Heart right ventricle (tissue), 16 donors: ENCODE measurements around the gene C2CD4B. TPM values are rescaled to one million over a fixed set of nuclear protein-coding genes. Genes with fewer than 3 reads are reported as not detected.

Experiments used
- ATAC-seq, 8 donors: fragments of 200-7000 bp; cut with Tn5 transposase; one replicate each; pipeline ENCODE4 v1.9.1; 2020; ENCODE audit warnings: mild to moderate bottlenecking in 8 of 8, moderate library complexity in 8 of 8, moderate number of reproducible peaks in 1 of 8
- DNase-seq, 2 donors: peaks; one replicate each; pipeline ENCODE4 v3.0.0-alpha.2; 2020
- H3K27ac ChIP-seq, 10 donors: fragments of 200-600 bp; sonication (generic) in 2 of 10; one replicate each; pipeline versions ENCODE4 v1.5.0 to v1.8.0; 2020 to 2022; ENCODE audit warnings: mild to moderate bottlenecking in 3 of 10
- H3K27me3 ChIP-seq, 7 donors: fragments of 200-600 bp; one replicate each; pipeline ENCODE4 v1.8.0; 2021 to 2022; ENCODE audit warnings: mild to moderate bottlenecking in 2 of 7
- H3K36me3 ChIP-seq, 9 donors: fragments of 200-600 bp; sonication (generic) in 1 of 9; one replicate each; pipeline versions ENCODE4 v1.5.0 to v1.8.0; 2020 to 2022; ENCODE audit warnings: mild to moderate bottlenecking in 2 of 9
- H3K4me1 ChIP-seq, 9 donors: fragments of 200-600 bp; sonication (generic) in 1 of 9; one replicate each; pipeline versions ENCODE4 v1.5.0 to v1.8.0; 2020 to 2022; ENCODE audit warnings: mild to moderate bottlenecking in 4 of 9
- H3K4me3 ChIP-seq, 10 donors: fragments of 200-600 bp; sonication (generic) in 2 of 10; one replicate each; pipeline versions ENCODE4 v1.5.0 to v1.8.0; 2020 to 2022; ENCODE audit warnings: mild to moderate bottlenecking in 7 of 10, moderate library complexity in 2 of 10
- H3K9me3 ChIP-seq, 11 donors: fragments of 200-600 bp in 10 of 11; sonication (generic) in 2 of 11; one replicate each; pipeline versions ENCODE4 v1.5.0 to v1.8.0; 2013 to 2022; ENCODE audit warnings: mild to moderate bottlenecking in 2 of 11, control low read depth in 1 of 11, moderate library complexity in 1 of 11
- WGBS, 2 donors: extraction: QIAGEN DNeasy Blood & Tissue Kit; methylation state at CpG; one replicate each; pipeline ENCODE4 v1.1.7; 2013; ENCODE audit warnings: inconsistent platforms in 1 of 2; 5-methylcytosine and 5-hydroxymethylcytosine counted together
- intact Hi-C, 10 donors: fragments of 100-400 bp; cut with DNase I; formaldehyde crosslinking; loops; one replicate each; pipeline versions ENCODE4 v1.11.1 to v1.14.2; 2022
- polyA plus RNA-seq, 2 donors: library from polyadenylated mRNA; stranded (reverse); fragments of 200-250 nt; gene quantifications; one replicate each; pipeline ENCODE4 v1.2.3, GENCODE V29; 2013
- total RNA-seq, 10 donors: library from RNA; stranded (reverse); fragmentation: NEBNext Ultra II Directional in 3 of 10; extraction: Animal tissue kit (Norgen Biotek cat#: 25700) in 3 of 10; gene quantifications; one replicate each; pipeline versions ENCODE4 v1.2.1 to v1.2.4, GENCODE V29; 2021 to 2023
- TF ChIP-seq, protein P1 (sequence below), 9 donors: fragments of 200-600 bp; sonication (generic) in 2 of 9; IDR thresholded peaks; one replicate each; pipeline versions ENCODE4 v1.5.0 to v1.8.0; 2021 to 2022; ENCODE audit warnings: antibody characterized with exemption in 9 of 9, mild to moderate bottlenecking in 5 of 9, moderate library complexity in 1 of 9
- donor health status: Arrhythmogenic right ventricular cardiomyopathy.
- donor health status: ischemic (EF 13 %, LVEDD 7.1; RV severe dilation, severe dysfunction).
- donor health status: healthy with polysubstance abuse.
- donor health status: DM: no; HTN: yes; CAD: no.
- donor health status: DM: no; HTN: no; CAD: no.
- donor health status: ischemic (EF 25% LVEDD 6.9; RV normal size, moderate dysfunction).
- donor health status: ischemic (EF 25% LVEDD 5.7; RV mildly dilated, moderate dysfunction).
- donor health status: healthy.
- donor health status: DM: yes; HTN: yes; CAD: no.
- donor health status: Ischemic cardiomyopathy.
- donor health status: ischemic (EF 35%, LVEDD 5.7; RV mildly dilated, moderate dysfunction).
- donor health status: nonischemic (EF 11% LVEDD 7.7; RV severe dilation, severe dysfunction).
- donor health status: DM: yes; HTN: yes; CAD: no.
- donor health status: PGD.
- donor health status: ischemic (EF 29% LVEDD 5.4; RV normal size, mild dysfunction).
- donor health status: nonischemic (EF 23%, LVEDD 6.1; RV moderate dilation, normal function).

Gene C2CD4B
- total and polyA plus RNA-seq, 12 donors = 0.82 to 7.1 (median 2.1) TPM

DNA sequence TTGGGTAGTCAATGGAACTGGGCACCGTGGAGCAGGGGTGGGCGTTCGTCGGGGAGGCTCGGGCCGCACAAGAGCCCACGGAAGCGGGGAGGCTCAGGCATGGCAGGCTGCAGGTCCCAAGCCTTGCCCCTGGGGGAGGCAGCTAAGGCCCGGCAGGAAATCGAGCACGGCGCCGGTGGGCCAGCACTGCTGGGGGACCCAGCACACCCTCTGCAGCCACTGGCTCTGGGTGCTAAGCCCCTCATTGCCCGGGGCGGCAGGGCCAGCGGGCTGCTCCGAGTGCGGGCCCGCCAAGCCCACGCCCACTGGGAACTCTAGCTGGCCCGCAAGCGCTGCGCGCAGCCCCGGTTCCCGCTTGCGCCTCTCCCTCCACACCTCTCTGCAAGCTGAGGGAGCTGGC is 21.5 kb upstream of the C2CD4B start:
- H3K36me3 ChIP-seq = no peaks in the 10 kb centered on the region
- TF ChIP-seq, protein P1, sequence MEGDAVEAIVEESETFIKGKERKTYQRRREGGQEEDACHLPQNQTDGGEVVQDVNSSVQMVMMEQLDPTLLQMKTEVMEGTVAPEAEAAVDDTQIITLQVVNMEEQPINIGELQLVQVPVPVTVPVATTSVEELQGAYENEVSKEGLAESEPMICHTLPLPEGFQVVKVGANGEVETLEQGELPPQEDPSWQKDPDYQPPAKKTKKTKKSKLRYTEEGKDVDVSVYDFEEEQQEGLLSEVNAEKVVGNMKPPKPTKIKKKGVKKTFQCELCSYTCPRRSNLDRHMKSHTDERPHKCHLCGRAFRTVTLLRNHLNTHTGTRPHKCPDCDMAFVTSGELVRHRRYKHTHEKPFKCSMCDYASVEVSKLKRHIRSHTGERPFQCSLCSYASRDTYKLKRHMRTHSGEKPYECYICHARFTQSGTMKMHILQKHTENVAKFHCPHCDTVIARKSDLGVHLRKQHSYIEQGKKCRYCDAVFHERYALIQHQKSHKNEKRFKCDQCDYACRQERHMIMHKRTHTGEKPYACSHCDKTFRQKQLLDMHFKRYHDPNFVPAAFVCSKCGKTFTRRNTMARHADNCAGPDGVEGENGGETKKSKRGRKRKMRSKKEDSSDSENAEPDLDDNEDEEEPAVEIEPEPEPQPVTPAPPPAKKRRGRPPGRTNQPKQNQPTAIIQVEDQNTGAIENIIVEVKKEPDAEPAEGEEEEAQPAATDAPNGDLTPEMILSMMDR (IDR thresholded peaks at IDR 0.05) = no peak
- WGBS, 2 donors = 97% methylated on average over 27 of the region's 27 CpGs
- intact Hi-C loops = no loop called here
- H3K27me3 ChIP-seq = peaks cover 0 to 11% (median 4%) of the 10 kb centered on the region in 7 donors
- H3K4me1 ChIP-seq = peaks cover 0 to 19% (median 5%) of the 10 kb centered on the region in 9 donors
- peak overlapping the region in 3 of 10 donors; percentile 50 to 70 (median 58) for H3K27ac ChIP-seq
- no peaks in the 10 kb centered on the region for H3K9me3 ChIP-seq
- DNase-seq (peak in 1 of 2 donors; percentile 8), ATAC-seq (no peak)
- no peak overlapping the region for H3K4me3 ChIP-seq

DNA sequence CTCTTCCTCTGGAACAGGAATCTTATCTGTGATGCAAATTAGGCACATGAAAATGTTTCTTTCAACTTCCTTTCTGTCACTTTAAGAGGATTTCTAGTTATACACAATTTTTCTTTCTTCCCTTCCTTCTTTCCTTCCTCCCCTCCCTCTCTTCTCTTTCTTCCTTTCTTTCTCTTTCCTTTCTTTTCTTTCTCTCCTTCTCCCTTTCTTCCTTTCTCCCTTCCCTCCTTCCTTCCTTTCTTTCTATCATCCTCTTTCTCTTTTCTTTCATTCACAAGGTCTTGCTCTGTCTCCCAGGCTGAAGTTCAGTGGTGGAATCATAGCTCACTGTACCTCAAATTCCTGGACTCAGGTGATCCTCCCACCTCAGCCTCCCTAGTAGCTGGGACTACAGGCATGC is 18.0 kb upstream of the C2CD4B start:
- no peak overlapping the region for H3K4me3 ChIP-seq

DNA sequence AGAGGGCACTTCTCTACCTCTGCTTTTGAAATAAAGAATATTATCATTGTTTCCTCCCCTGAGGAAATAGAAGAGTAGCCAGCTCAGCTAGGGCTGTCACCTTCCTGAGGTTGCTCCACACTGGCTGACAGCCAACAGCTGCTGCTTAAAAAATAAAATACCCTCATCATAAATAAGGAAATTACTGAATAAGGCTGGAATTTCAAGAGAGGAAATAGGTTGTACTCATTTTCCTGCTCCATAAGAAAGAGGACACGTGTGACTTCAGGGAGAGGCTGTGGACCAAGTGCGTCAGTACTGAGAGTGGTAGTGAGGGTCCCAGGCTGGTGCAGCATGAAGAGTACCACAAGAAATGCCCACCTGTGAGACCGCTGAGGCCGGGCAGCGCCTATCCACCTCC is 8.1 kb upstream of the C2CD4B start:
- 65 to 71% methylated on average over 5 of the region's 5 CpGs for WGBS, 2 donors
- no peaks in the 10 kb centered on the region for H3K36me3 ChIP-seq
- DNase-seq = peak; percentile 38 to 81
- H3K27ac ChIP-seq = peak overlapping the region; percentile 20 to 91 (median 75)
- H3K4me3 ChIP-seq = peak overlapping the region in 8 of 10 donors; percentile 6 to 51 (median 28)
- intact Hi-C loops = loop anchor here in 1 of 10 donors (10.0 kb wide), 1 partner anchor 82 kb away; no protein-coding TSS in a partner anchor
- peaks cover 0 to 43% (median 16%) of the 10 kb centered on the region in 9 donors for H3K4me1 ChIP-seq
- peaks cover 0 to 10% (median 0%) of the 10 kb centered on the region in 7 donors for H3K27me3 ChIP-seq
- no peaks in the 10 kb centered on the region for H3K9me3 ChIP-seq
- peak; percentile 79 to 94 (median 92) for ATAC-seq
- TF ChIP-seq, protein P1 (IDR thresholded peaks at IDR 0.05) = no peak

More for the DNA sequence above, 18.0 kb upstream of the C2CD4B start:
- TF ChIP-seq, protein P1 (IDR thresholded peaks at IDR 0.05) = no peak
- Histone ChIP-seq H3K27me3 (no peaks in the 10 kb centered on the region), H3K27ac (no peak overlapping the region), H3K9me3 (peaks cover 0 to 8% (median 0%) of the 10 kb centered on the region in 11 donors), H3K36me3 (no peaks in the 10 kb centered on the region), H3K4me1 (peaks cover 0 to 17% (median 5%) of the 10 kb centered on the region in 9 donors)
- intact Hi-C loops = no loop called here
- no peak for ATAC-seq
- no peak for DNase-seq

DNA sequence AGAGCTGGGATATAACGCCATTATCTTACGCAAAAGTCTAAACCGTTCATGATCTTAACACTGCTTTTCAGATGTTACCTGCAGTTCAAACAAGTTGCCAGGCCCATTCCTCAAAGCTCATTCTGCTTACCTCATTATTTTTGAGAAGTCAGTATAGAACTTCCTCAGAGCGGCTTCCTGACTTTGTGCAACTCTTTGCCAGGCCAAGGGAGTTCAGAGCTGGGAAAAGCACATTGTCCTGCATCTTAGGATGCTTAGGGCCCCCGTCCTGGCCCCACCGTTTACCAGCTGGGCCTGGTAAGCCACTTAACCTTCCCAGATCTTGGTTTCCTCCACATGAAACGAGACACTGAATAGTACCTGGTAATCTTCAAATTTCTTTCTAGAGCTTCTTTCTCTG is 6.8 kb upstream of the C2CD4B start:
- Histone ChIP-seq H3K27me3 (peaks cover 0 to 19% (median 5%) of the 10 kb centered on the region in 7 donors), H3K4me3 (no peak overlapping the region), H3K36me3 (no peaks in the 10 kb centered on the region), H3K27ac (peak overlapping the region in 9 of 10 donors; percentile 42 to 91 (median 73)), H3K9me3 (no peaks in the 10 kb centered on the region), H3K4me1 (peaks cover 0 to 43% (median 16%) of the 10 kb centered on the region in 9 donors)
- 50 to 51% methylated on average over 7 of the region's 7 CpGs for WGBS, 2 donors
- intact Hi-C loops = loop anchor here in 1 of 10 donors (10.0 kb wide), 1 partner anchor 83 kb away; no protein-coding TSS in a partner anchor
- DNase-seq (no peak), ATAC-seq (peak in 6 of 8 donors; percentile 53 to 77 (median 56))
- TF ChIP-seq, protein P1 (IDR thresholded peaks at IDR 0.05) = no peak
